Upper lobe of left lung (tissue), 6 donors: Measurements from ENCODE around the gene SACM1L. TPM values are rescaled to one million over a fixed set of nuclear protein-coding genes. Genes with fewer than 3 reads are reported as not detected.

Experiments used
- ATAC-seq, 2 donors: fragments of 200-7000 bp; cut with Tn5 transposase; one replicate each; pipeline ENCODE4 v1.9.1; 2022; ENCODE audit warnings: mild to moderate bottlenecking in 2 of 2, moderate library complexity in 2 of 2; ENCODE audit not compliant: low FRiP score in 2 of 2
- DNase-seq, 2 donors: peaks; one replicate each; pipeline ENCODE4 v3.0.0-alpha.2; 2019 to 2020
- H3K27ac ChIP-seq, 4 donors: fragments of 200-600 bp; sonication (generic); one replicate each; pipeline ENCODE4 v1.5.1; 2016 to 2019
- H3K27me3 ChIP-seq, 4 donors: fragments of 200-600 bp; sonication (generic); one replicate each; pipeline ENCODE4 v1.5.1; 2017 to 2019
- H3K36me3 ChIP-seq, 4 donors: fragments of 200-600 bp; sonication (generic); one replicate each; pipeline ENCODE4 v1.5.1; 2016 to 2019
- H3K4me1 ChIP-seq, 4 donors: fragments of 200-600 bp; sonication (generic); one replicate each; pipeline ENCODE4 v1.5.1; 2018 to 2019
- H3K4me3 ChIP-seq, 4 donors: fragments of 200-600 bp; sonication (generic); one replicate each; pipeline ENCODE4 v1.5.1; 2017 to 2019; ENCODE audit warnings: mild to moderate bottlenecking in 2 of 4, moderate library complexity in 1 of 4
- H3K9me3 ChIP-seq, 4 donors: fragments of 200-600 bp; sonication (generic); one replicate each; pipeline ENCODE4 v1.5.1; 2018 to 2019
- EP300 ChIP-seq, 4 donors: sonication (generic); formaldehyde crosslinking; IDR thresholded peaks; one replicate each; pipeline ENCODE4 v1.5.1; 2017; ENCODE audit warnings: antibody characterized with exemption in 4 of 4, control low read depth in 2 of 4
- POLR2A ChIP-seq, 4 donors: fragments of 450-650 bp; IDR thresholded peaks; one replicate each; pipeline ENCODE4 v1.5.1; 2016 to 2017; ENCODE audit warnings: antibody characterized with exemption in 4 of 4, mild to moderate bottlenecking in 2 of 4
- POLR2AphosphoS5 ChIP-seq, 2 donors: sonication (generic); formaldehyde crosslinking; IDR thresholded peaks; one replicate each; pipeline ENCODE4 v1.5.1; 2017; ENCODE audit warnings: antibody characterized with exemption in 2 of 2
- WGBS, 2 donors: methylation state at CpG; one replicate each; pipeline ENCODE4 v1.1.5; 2017 to 2018; 5-methylcytosine and 5-hydroxymethylcytosine counted together
- total RNA-seq, 6 donors: library from RNA; depleted of rRNA in 4 of 6; stranded (reverse); fragments of >200 nt in 4 of 6; gene quantifications; one replicate each; pipeline versions ENCODE4 v1.1.0 to v1.2.1, GENCODE V29; 2016 to 2021
- TF ChIP-seq, protein P1 (sequence below), 6 experiments: fragments of 450-650 bp in 4 of 6; fragments of 200-600 bp in 2 of 6; sonication (generic) in 2 of 6; IDR thresholded peaks; one replicate each; pipeline ENCODE4 v1.5.1; 2016 to 2019; ENCODE audit warnings: antibody characterized with exemption in 6 of 6
- donor health status: DM: no; HTN: no; CAD: no; lungs with moderate emphysema.
- donor health status: DM: no; HTN: yes; CAD: no; lungs with severe emphysema.

The SACM1L gene
- total RNA-seq, 6 donors from 2014 or later: 29.9 to 102 (median 63.9) TPM

DNA sequence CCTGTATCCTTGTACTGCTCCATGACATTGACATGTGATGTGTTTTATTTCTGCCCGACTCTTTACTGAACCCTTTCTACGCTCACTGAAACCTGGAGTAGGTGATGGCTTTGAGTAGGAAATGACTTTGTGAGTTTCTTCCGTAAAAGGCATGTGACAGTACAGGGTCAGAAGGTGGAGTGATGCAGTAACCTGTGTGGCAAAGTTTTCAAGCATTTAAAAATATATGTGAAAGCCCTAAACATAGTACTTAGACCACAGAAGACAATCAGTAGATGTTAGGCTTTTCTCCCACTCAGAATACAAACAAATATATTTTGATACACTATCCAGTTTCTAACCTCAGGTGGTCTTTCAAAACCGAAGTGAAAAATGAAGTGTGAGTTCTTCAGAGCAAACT is 31.3 kb upstream of the SACM1L start:
- Histone ChIP-seq H3K27me3 (no peaks in the 10 kb centered on the region), H3K36me3 (no peaks in the 10 kb centered on the region), H3K27ac (no peak overlapping the region), H3K4me1 (peaks cover 18 to 52% (median 40%) of the 10 kb centered on the region in 4 donors), H3K9me3 (no peaks in the 10 kb centered on the region), H3K4me3 (no peak overlapping the region)
- ATAC-seq: no peak
- WGBS, 2 donors: 76 to 79% methylated on average over 4 of the region's 4 CpGs
- TF ChIP-seq, protein P1, sequence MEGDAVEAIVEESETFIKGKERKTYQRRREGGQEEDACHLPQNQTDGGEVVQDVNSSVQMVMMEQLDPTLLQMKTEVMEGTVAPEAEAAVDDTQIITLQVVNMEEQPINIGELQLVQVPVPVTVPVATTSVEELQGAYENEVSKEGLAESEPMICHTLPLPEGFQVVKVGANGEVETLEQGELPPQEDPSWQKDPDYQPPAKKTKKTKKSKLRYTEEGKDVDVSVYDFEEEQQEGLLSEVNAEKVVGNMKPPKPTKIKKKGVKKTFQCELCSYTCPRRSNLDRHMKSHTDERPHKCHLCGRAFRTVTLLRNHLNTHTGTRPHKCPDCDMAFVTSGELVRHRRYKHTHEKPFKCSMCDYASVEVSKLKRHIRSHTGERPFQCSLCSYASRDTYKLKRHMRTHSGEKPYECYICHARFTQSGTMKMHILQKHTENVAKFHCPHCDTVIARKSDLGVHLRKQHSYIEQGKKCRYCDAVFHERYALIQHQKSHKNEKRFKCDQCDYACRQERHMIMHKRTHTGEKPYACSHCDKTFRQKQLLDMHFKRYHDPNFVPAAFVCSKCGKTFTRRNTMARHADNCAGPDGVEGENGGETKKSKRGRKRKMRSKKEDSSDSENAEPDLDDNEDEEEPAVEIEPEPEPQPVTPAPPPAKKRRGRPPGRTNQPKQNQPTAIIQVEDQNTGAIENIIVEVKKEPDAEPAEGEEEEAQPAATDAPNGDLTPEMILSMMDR (IDR thresholded peaks at IDR 0.05): no peak
- TF ChIP-seq POLR2A (IDR thresholded peaks at IDR 0.05) (no peak), POLR2AphosphoS5 (IDR thresholded peaks at IDR 0.05) (no peak), EP300 (IDR thresholded peaks at IDR 0.05) (no peak)
- no peak for DNase-seq

DNA sequence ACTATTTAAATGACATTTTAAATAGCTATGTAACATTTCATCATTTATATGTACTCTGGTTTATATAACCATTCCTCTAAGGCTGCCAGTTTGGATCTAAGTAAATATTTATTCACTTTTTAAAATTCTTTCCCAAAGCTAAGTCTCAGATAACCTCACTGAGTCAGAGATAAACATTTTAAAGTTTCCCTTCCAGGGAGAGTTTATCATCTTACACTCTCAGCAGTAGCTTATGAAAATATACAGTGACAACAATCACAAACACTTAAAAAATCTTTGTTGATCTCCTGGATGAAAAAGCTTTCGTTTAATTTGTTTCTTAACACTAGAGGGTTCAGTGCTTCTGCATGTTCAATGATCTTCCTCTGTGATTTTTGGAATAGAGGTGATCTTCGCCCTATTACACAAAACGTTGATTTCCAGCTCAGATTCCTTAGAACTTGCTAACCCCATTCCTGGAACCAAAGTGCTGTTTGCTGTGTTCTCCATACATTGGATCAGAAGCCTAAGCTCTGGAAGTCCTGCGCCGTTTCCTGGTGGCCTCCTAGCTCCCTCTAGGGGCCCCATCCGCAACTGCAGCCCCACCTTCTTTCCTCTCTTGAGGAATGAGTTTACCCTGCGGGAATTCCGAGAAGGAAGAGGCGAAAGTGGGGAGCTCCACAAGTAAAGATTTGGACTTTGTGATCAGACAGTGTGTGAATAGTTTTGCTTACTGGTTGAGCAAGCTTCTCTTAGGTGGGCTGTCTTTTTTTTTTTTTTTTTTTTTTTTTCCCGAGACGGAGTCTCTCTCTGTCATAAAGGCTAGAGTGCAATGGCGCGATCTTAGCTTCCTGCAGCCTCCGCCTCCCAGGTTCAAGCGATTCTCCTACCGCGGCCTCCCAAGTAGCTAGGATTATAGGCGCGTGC is 29.3 kb upstream of the SACM1L start:
- peak; percentile 56 to 78 for ATAC-seq
- TF ChIP-seq POLR2AphosphoS5 (IDR thresholded peaks at IDR 0.05) (no peak), POLR2A (IDR thresholded peaks at IDR 0.05) (no peak), EP300 (IDR thresholded peaks at IDR 0.05) (no peak)
- TF ChIP-seq, protein P1 (IDR thresholded peaks at IDR 0.05): peak; percentile 77 to 97 (median 82)

GRCh38 chr3:45660567-45660901 is 28.7 kb upstream of the SACM1L start:
- H3K4me3 ChIP-seq: no peak overlapping the region
- DNase-seq: peak in 1 of 2 donors; percentile 82
- H3K4me1 ChIP-seq: peaks cover 27 to 45% (median 37%) of the 10 kb centered on the region in 4 donors
- H3K27ac ChIP-seq: peak overlapping the region in 2 of 4 donors; percentile 32 to 52
- 87 to 93% methylated on average over 4 to 11 of the region's 11 CpGs for WGBS, 2 donors
- no peak for ATAC-seq
- no peaks in the 10 kb centered on the region for H3K9me3 ChIP-seq
- peaks cover 0 to under 1% (median 0%) of the 10 kb centered on the region in 4 donors for H3K36me3 ChIP-seq
- no peaks in the 10 kb centered on the region for H3K27me3 ChIP-seq
- TF ChIP-seq POLR2A (IDR thresholded peaks at IDR 0.05) (no peak), POLR2AphosphoS5 (IDR thresholded peaks at IDR 0.05) (no peak), EP300 (IDR thresholded peaks at IDR 0.05) (no peak)
- TF ChIP-seq, protein P1 (IDR thresholded peaks at IDR 0.05): no peak

More for the DNA sequence above, 29.3 kb upstream of the SACM1L start:
- Histone ChIP-seq H3K27ac (peak overlapping the region in 2 of 4 donors; percentile 32 to 52), H3K36me3 (no peaks in the 10 kb centered on the region), H3K4me3 (no peak overlapping the region), H3K4me1 (peaks cover 21 to 45% (median 35%) of the 10 kb centered on the region in 4 donors), H3K27me3 (no peaks in the 10 kb centered on the region), H3K9me3 (no peaks in the 10 kb centered on the region)
- WGBS, 2 donors: 55 to 58% methylated on average over 19 of the region's 19 CpGs
- DNase-seq: peak in 1 of 2 donors; percentile 81

DNA sequence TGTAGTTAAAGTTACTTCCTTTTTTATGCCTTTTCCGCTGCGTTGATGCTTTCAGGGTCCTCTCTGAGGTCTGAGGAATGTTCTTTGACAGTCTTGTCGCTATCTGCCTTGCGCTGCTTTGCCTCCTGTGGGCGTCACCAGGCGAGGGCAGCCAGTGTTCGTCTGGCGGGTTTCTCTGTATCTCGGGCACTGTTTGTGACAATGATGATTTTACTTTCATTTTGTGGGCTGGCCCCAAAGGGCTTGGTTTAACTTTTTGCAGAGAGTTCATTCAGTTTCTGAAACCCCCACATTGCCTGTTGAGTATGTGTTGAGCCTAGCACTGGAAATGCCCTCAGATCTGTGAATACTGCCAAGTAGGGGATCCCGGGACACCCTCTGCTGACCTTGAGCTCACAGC is 24.6 kb upstream of the SACM1L start:
- 20 to 26% methylated on average over 9 to 10 of the region's 10 CpGs for WGBS, 2 donors
- peak; percentile 28 to 56 for DNase-seq
- no peaks in the 10 kb centered on the region for H3K9me3 ChIP-seq
- H3K4me1 ChIP-seq: peaks cover 19 to 41% (median 30%) of the 10 kb centered on the region in 4 donors
- no peaks in the 10 kb centered on the region for H3K27me3 ChIP-seq
- peak overlapping the region; percentile 21 to 72 (median 46) for H3K27ac ChIP-seq
- H3K36me3 ChIP-seq: peaks cover 4 to 28% (median 7%) of the 10 kb centered on the region in 4 donors
- ATAC-seq: peak in 1 of 2 donors; percentile 44
- H3K4me3 ChIP-seq: peak overlapping the region; percentile 18 to 45 (median 38)
- TF ChIP-seq EP300 (IDR thresholded peaks at IDR 0.05): no peak
- TF ChIP-seq POLR2AphosphoS5 (IDR thresholded peaks at IDR 0.05): no peak
- no peak for TF ChIP-seq POLR2A (IDR thresholded peaks at IDR 0.05)
- TF ChIP-seq, protein P1 (IDR thresholded peaks at IDR 0.05): no peak
